A549 (cell line): Measurements from ENCODE around the gene CSMD2. TPM values are rescaled to one million over a fixed set of nuclear protein-coding genes. Genes with fewer than 3 reads are reported as not detected.

ENCODE experiments used
- ATAC-seq, 2 experiments: fragments of 200-7000 bp in 1 of 2; fragments of >200 bp in 1 of 2; cut with Nextera tagmentation in 1 of 2; cut with Tn5 transposase in 1 of 2; 3 replicates each; pipeline versions ENCODE4 v1.8.0 to v1.9.1; 2018 to 2020; ENCODE audit warnings: mild to moderate bottlenecking in 1 of 2, moderate library complexity in 1 of 2
- CTCF ChIA-PET: fragments of 300-600 bp; sonication (Branson Sonifier 250); formaldehyde crosslinking; extraction: SDS; loops from one replicate; lab custom pipeline; 2021; ENCODE audit warnings: antibody characterized with exemption, inconsistent platforms; lab: Yijun Ruan, JAX
- POLR2A ChIA-PET: fragments of 350-600 bp; formaldehyde crosslinking; extraction: SDS; loops from one replicate; lab custom pipeline; 2021; ENCODE audit warnings: antibody characterized with exemption, inconsistent platforms; lab: Yijun Ruan, JAX
- DNase-seq, 2 experiments: peaks; one replicate each; pipeline versions ENCODE4 v3.0.0 to v3.0.0-alpha.2; 2011 to 2016; ENCODE audit warnings: low read depth in 1 of 2, low spot score in 1 of 2
- FAIRE-seq: peaks from 2 replicates; lab custom pipeline; 2011; peaks lifted over from hg19 to GRCh38; lab: Jason Lieb, UNC
- H3K27ac ChIP-seq, 2 experiments: fragments of >200 bp; sonication (Bioruptor Twin); formaldehyde crosslinking; 3 replicates each; pipeline ENCODE4 v1.5.1; 2016 to 2017
- H3K4me1 ChIP-seq: fragments of >200 bp; sonication (Bioruptor Twin); formaldehyde crosslinking; 3 replicates; pipeline ENCODE4 v1.6.1; 2016
- H3K4me2 ChIP-seq: fragments of >200 bp; sonication (Bioruptor Twin); formaldehyde crosslinking; 3 replicates; pipeline ENCODE4 v1.6.1; 2016
- H3K4me3 ChIP-seq: fragments of >200 bp; sonication (Bioruptor Twin); formaldehyde crosslinking; 3 replicates; pipeline ENCODE4 v1.5.1; 2016
- H3K9me3 ChIP-seq: fragments of >200 bp; sonication (Bioruptor Twin); formaldehyde crosslinking; 3 replicates; pipeline ENCODE4 v1.6.1; 2016
- BCL3 ChIP-seq: fragments of >200 bp; sonication (Bioruptor Twin); formaldehyde crosslinking; IDR thresholded peaks from 3 replicates; pipeline ENCODE4 v1.6.1; 2016
- CHD2 ChIP-seq: fragments of 150-350 bp; IDR thresholded peaks from 2 replicates; pipeline ENCODE4 v1.6.1; 2014; ENCODE audit warnings: low read length; ENCODE audit not compliant: partially characterized antibody
- CTCF ChIP-seq: fragments of >200 bp; sonication (Bioruptor Twin); formaldehyde crosslinking; IDR thresholded peaks from 3 replicates; pipeline ENCODE4 v1.5.1; 2016
- EHF ChIP-seq: fragments of 250-450 bp; sonication (Bioruptor Pico); IDR thresholded peaks from 2 replicates; pipeline ENCODE4 v1.5.0; 2020; ENCODE audit warnings: mild to moderate bottlenecking
- EP300 ChIP-seq, 2 experiments: fragments of >200 bp; sonication (Bioruptor Twin); formaldehyde crosslinking; IDR thresholded peaks; 2 replicates in 1 of 2; 3 replicates in 1 of 2; pipeline ENCODE4 v1.6.1; 2016 to 2017
- FOSL2 ChIP-seq, 2 experiments: fragments of 450-650 bp in 1 of 2; fragments of >200 bp in 1 of 2; sonication (Bioruptor Twin) in 1 of 2; formaldehyde crosslinking; IDR thresholded peaks; 2 replicates each; pipeline versions ENCODE4 v1.5.0 to v1.6.1; 2016 to 2020; ENCODE audit warnings: mild to moderate bottlenecking in 1 of 2, moderate library complexity in 1 of 2
- FOXS1 ChIP-seq: fragments of 250-450 bp; sonication (Bioruptor Pico); IDR thresholded peaks from 2 replicates; pipeline ENCODE4 v1.5.0; 2020; ENCODE audit warnings: mild to moderate bottlenecking, moderate library complexity
- HMGXB4 ChIP-seq: fragments of 250-450 bp; sonication (Bioruptor Pico); IDR thresholded peaks from 2 replicates; pipeline ENCODE4 v1.5.0; 2021; ENCODE audit warnings: mild to moderate bottlenecking, moderate library complexity, borderline replicate concordance
- KDM1A ChIP-seq: fragments of 200-600 bp; sonication (generic); IDR thresholded peaks from 2 replicates; pipeline ENCODE4 v1.6.1; 2016; ENCODE audit warnings: low read depth, mild to moderate bottlenecking
- NPAS2 ChIP-seq: fragments of 250-450 bp; sonication (Bioruptor Pico); IDR thresholded peaks from 2 replicates; pipeline ENCODE4 v1.8.0; 2022; ENCODE audit warnings: mild to moderate bottlenecking, moderate library complexity, borderline replicate concordance
- PBX3 ChIP-seq: IDR thresholded peaks from 2 replicates; pipeline ENCODE4 v1.6.1; 2012
- RFX5 ChIP-seq: fragments of 450-650 bp; IDR thresholded peaks from 2 replicates; pipeline ENCODE4 v1.7.1; 2014; ENCODE audit warnings: antibody characterized with exemption, mild to moderate bottlenecking, moderate library complexity
- RNF2 ChIP-seq: fragments of 200-600 bp; sonication (generic); IDR thresholded peaks from 2 replicates; pipeline ENCODE4 v1.6.1; 2016; ENCODE audit warnings: low read depth, mild to moderate bottlenecking, antibody characterized with exemption, moderate library complexity, borderline replicate concordance
- TP53 ChIP-seq: fragments of 250-450 bp; sonication (Bioruptor Pico); IDR thresholded peaks from 2 replicates; pipeline ENCODE4 v1.5.0; 2021; ENCODE audit warnings: mild to moderate bottlenecking, moderate library complexity
- ZNF302 ChIP-seq: fragments of 250-450 bp; sonication (Bioruptor Pico); IDR thresholded peaks from 2 replicates; pipeline ENCODE4 v1.9.0; 2021; ENCODE audit warnings: inconsistent platforms, mild to moderate bottlenecking, moderate library complexity
- ZSCAN20 ChIP-seq: fragments of 250-450 bp; sonication (Bioruptor Pico); IDR thresholded peaks from 2 replicates; pipeline ENCODE4 v1.8.0; 2022; ENCODE audit warnings: mild to moderate bottlenecking, moderate library complexity
- WGBS: methylation state at CpG from one replicate; pipeline ENCODE4 v1.1.6; 2017; ENCODE audit errors: missing lambda C conversion rate; 5-methylcytosine and 5-hydroxymethylcytosine counted together
- polyA plus RNA-seq, 4 experiments: library from polyadenylated mRNA; depleted of rRNA in 3 of 4; stranded (reverse); fragments of >200 nt; fragmentation: RNase III in 1 of 4; extraction: RNeasy Plus Mini Kit Qiagen cat#74134 plus additional on column Dnase treatment in 1 of 4; gene quantifications; 2 replicates in 3 of 4; 3 replicates in 1 of 4; pipeline ENCODE4 v1.2.3, GENCODE V29; 2011 to 2017
- TF ChIP-seq, protein P1 (sequence below): fragments of 200-600 bp; sonication (generic); IDR thresholded peaks from 2 replicates; pipeline ENCODE4 v1.6.1; 2016; ENCODE audit warnings: antibody characterized with exemption, mild to moderate bottlenecking, moderate library complexity
- TF ChIP-seq, protein P2 (sequence below): IDR thresholded peaks from 2 replicates; pipeline ENCODE4 v1.6.1; 2012; ENCODE audit warnings: low read depth, borderline replicate concordance
- TF ChIP-seq, protein P3 (sequence below): fragments of >200 bp; sonication (Bioruptor Twin); formaldehyde crosslinking; IDR thresholded peaks from 2 replicates; pipeline ENCODE4 v1.6.1; 2016

Gene CSMD2
- polyA plus RNA-seq, 2 of the 4 experiments (the other 2 are of a cell fraction) = not detected

- Histone ChIP-seq H3K27ac (no peak overlapping the region), H3K4me2 (no peak overlapping the region), H3K9me3 (no peaks in the 10 kb centered on the region), H3K4me3 (no peak overlapping the region), H3K4me1 (no peaks in the 10 kb centered on the region)
- ChIA-PET POLR2A (no interaction called here), CTCF (interaction anchor here (1.5 kb wide), 1 partner anchor 116 kb away, joined by 3 read pairs; no protein-coding TSS in a partner anchor)
- ATAC-seq (no peak), DNase-seq (no peak), FAIRE-seq (no peak)
- TF ChIP-seq CTCF (no peak), EHF (CRISPR knock-in tag) (no peak), KDM1A (no peak), NPAS2 (no peak), ZSCAN20 (CRISPR knock-in tag) (no peak), ZNF302 (no peak), RFX5 (no peak), FOXS1 (CRISPR knock-in tag) (no peak), TP53 (CRISPR knock-in tag) (no peak), FOSL2 (IDR thresholded peaks at IDR 0.05) (no peak), FOSL2 (CRISPR knock-in tag; IDR thresholded peaks at IDR 0.05) (no peak), PBX3 (no peak), CHD2 (no peak), EP300 (IDR thresholded peaks at IDR 0.05) (no peak), HMGXB4 (no peak), BCL3 (no peak), RNF2 (no peak)
- TF ChIP-seq, protein P1, sequence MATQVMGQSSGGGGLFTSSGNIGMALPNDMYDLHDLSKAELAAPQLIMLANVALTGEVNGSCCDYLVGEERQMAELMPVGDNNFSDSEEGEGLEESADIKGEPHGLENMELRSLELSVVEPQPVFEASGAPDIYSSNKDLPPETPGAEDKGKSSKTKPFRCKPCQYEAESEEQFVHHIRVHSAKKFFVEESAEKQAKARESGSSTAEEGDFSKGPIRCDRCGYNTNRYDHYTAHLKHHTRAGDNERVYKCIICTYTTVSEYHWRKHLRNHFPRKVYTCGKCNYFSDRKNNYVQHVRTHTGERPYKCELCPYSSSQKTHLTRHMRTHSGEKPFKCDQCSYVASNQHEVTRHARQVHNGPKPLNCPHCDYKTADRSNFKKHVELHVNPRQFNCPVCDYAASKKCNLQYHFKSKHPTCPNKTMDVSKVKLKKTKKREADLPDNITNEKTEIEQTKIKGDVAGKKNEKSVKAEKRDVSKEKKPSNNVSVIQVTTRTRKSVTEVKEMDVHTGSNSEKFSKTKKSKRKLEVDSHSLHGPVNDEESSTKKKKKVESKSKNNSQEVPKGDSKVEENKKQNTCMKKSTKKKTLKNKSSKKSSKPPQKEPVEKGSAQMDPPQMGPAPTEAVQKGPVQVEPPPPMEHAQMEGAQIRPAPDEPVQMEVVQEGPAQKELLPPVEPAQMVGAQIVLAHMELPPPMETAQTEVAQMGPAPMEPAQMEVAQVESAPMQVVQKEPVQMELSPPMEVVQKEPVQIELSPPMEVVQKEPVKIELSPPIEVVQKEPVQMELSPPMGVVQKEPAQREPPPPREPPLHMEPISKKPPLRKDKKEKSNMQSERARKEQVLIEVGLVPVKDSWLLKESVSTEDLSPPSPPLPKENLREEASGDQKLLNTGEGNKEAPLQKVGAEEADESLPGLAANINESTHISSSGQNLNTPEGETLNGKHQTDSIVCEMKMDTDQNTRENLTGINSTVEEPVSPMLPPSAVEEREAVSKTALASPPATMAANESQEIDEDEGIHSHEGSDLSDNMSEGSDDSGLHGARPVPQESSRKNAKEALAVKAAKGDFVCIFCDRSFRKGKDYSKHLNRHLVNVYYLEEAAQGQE = no peak
- TF ChIP-seq, protein P2, sequence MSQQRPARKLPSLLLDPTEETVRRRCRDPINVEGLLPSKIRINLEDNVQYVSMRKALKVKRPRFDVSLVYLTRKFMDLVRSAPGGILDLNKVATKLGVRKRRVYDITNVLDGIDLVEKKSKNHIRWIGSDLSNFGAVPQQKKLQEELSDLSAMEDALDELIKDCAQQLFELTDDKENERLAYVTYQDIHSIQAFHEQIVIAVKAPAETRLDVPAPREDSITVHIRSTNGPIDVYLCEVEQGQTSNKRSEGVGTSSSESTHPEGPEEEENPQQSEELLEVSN = no peak
- TF ChIP-seq, protein P3, sequence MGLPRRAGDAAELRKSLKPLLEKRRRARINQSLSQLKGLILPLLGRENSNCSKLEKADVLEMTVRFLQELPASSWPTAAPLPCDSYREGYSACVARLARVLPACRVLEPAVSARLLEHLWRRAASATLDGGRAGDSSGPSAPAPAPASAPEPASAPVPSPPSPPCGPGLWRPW = no peak
- 29% methylated on average over 4 of the region's 12 CpGs for WGBS
Observed at GRCh38 chr1:33517596-33518250, 647.3 kb downstream of the CSMD2 start.
